HepG2 (cell line): ENCODE measurements around the gene FGF21. TPM values are rescaled to one million over a fixed set of nuclear protein-coding genes. Genes with fewer than 3 reads are reported as not detected.
A peak's percentile ranks its signal among the peaks of the same experiment; 100 is the strongest.

Experiments
- ATF2 ChIP-seq: sonication (generic); formaldehyde crosslinking; IDR thresholded peaks from 2 replicates; pipeline ENCODE4 v1.4.0; 2020; ENCODE audit warnings: missing genetic modification reagents
- HNRNPLL ChIP-seq: fragments of 200-400 bp; formaldehyde crosslinking; IDR thresholded peaks from 2 replicates; pipeline ENCODE4 v1.6.1; 2017; ENCODE audit warnings: mild to moderate bottlenecking, low read depth, low read length; ENCODE audit not compliant: poor library complexity, severe bottlenecking
- IRF1 ChIP-seq: sonication (generic); formaldehyde crosslinking; IDR thresholded peaks from 2 replicates; pipeline ENCODE4 v1.4.0; 2020; ENCODE audit warnings: low read depth, mild to moderate bottlenecking, missing genetic modification reagents
- LCORL ChIP-seq, 2 experiments: fragments of 450-650 bp in 1 of 2; sonication (generic) in 1 of 2; formaldehyde crosslinking in 1 of 2; IDR thresholded peaks; 2 replicates each; pipeline versions ENCODE4 v1.5.0 to v1.6.1; 2017 to 2020; ENCODE audit warnings: antibody characterized with exemption in 1 of 2, missing genetic modification reagents in 1 of 2
- PATZ1 ChIP-seq: sonication (generic); formaldehyde crosslinking; IDR thresholded peaks from 2 replicates; pipeline ENCODE4 v1.4.0; 2020; ENCODE audit warnings: missing genetic modification reagents
- POLR2A ChIP-seq, 2 experiments: IDR thresholded peaks; 2 replicates each; pipeline ENCODE4 v1.6.1; 2011; ENCODE audit warnings: low read depth in 2 of 2, low read length in 2 of 2, mild to moderate bottlenecking in 1 of 2, moderate library complexity in 1 of 2; ENCODE audit not compliant: insufficient read depth in 1 of 2
- RNF219 ChIP-seq: sonication (generic); formaldehyde crosslinking; IDR thresholded peaks from 2 replicates; pipeline ENCODE4 v1.5.0; 2020; ENCODE audit warnings: mild to moderate bottlenecking, missing genetic modification reagents
- SAFB2 ChIP-seq: sonication (generic); formaldehyde crosslinking; IDR thresholded peaks from 2 replicates; pipeline ENCODE4 v1.5.1; 2020; ENCODE audit warnings: missing genetic modification reagents, low read depth, mild to moderate bottlenecking, borderline replicate concordance
- ZBTB7B ChIP-seq: sonication (generic); formaldehyde crosslinking; IDR thresholded peaks from 2 replicates; pipeline ENCODE4 v1.4.0; 2020; ENCODE audit warnings: missing genetic modification reagents
- ZBTB8A ChIP-seq: sonication (generic); formaldehyde crosslinking; IDR thresholded peaks from 2 replicates; pipeline ENCODE4 v1.4.0; 2020; ENCODE audit warnings: mild to moderate bottlenecking, low read depth, missing genetic modification reagents, borderline replicate concordance
- ZNF10 ChIP-seq: sonication (generic); formaldehyde crosslinking; IDR thresholded peaks from 2 replicates; pipeline ENCODE4 v1.4.0; 2020; ENCODE audit warnings: mild to moderate bottlenecking, low read depth, missing genetic modification reagents, borderline replicate concordance
- ZNF136 ChIP-seq: sonication (generic); formaldehyde crosslinking; IDR thresholded peaks from 2 replicates; pipeline ENCODE4 v1.8.1; 2022; ENCODE audit warnings: low read depth, mild to moderate bottlenecking, moderate library complexity, missing genetic modification reagents
- ZNF18 ChIP-seq: sonication (generic); formaldehyde crosslinking; IDR thresholded peaks from 2 replicates; pipeline ENCODE4 v1.8.0; 2022; ENCODE audit warnings: mild to moderate bottlenecking, missing genetic modification reagents; ENCODE audit not compliant: insufficient replicate concordance
- ZNF263 ChIP-seq: sonication (generic); formaldehyde crosslinking; IDR thresholded peaks from 2 replicates; pipeline ENCODE4 v1.4.0; 2020; ENCODE audit warnings: missing genetic modification reagents
- ZNF430 ChIP-seq: sonication (generic); formaldehyde crosslinking; IDR thresholded peaks from 2 replicates; pipeline ENCODE4 v1.9.0; 2021; ENCODE audit warnings: mild to moderate bottlenecking, missing genetic modification reagents
- ZNF431 ChIP-seq: sonication (generic); formaldehyde crosslinking; IDR thresholded peaks from 2 replicates; pipeline ENCODE4 v1.9.0; 2022; ENCODE audit warnings: missing genetic modification reagents, low read depth, mild to moderate bottlenecking, borderline replicate concordance
- ZNF670 ChIP-seq: sonication (generic); formaldehyde crosslinking; IDR thresholded peaks from 2 replicates; pipeline ENCODE4 v1.8.0; 2022; ENCODE audit warnings: mild to moderate bottlenecking, missing genetic modification reagents, borderline replicate concordance
- ZNF703 ChIP-seq: sonication (generic); formaldehyde crosslinking; IDR thresholded peaks from 2 replicates; pipeline ENCODE4 v1.5.1; 2020; ENCODE audit warnings: missing genetic modification reagents, mild to moderate bottlenecking, moderate library complexity, borderline replicate concordance
- polyA plus RNA-seq, 8 experiments: library from polyadenylated mRNA; depleted of rRNA in 3 of 8; stranded (reverse) in 7 of 8; unstranded in 1 of 8; fragments of >200 nt; fragmentation: Illumina TruSeq in 4 of 8; extraction: Trizol in 4 of 8; gene quantifications; 2 replicates each; pipeline versions ENCODE4 v1.2.1 to v1.2.3, GENCODE V29; 2011 to 2016; ENCODE audit warnings: low read depth in 4 of 8, missing spikeins in 1 of 8, mixed read lengths in 1 of 8; ENCODE audit not compliant: insufficient read depth in 1 of 8
- total RNA-seq, 5 experiments: library from RNA; depleted of rRNA; stranded (reverse); fragments of >200 nt; fragmentation: Illumina TruSeq; extraction: Trizol; gene quantifications; 2 replicates each; pipeline ENCODE4 v1.2.3, GENCODE V29; 2016; ENCODE audit warnings: low read depth in 1 of 5

Gene FGF21
- total and polyA plus RNA-seq, 2 of the 13 experiments (the other 11 are each of a cell fraction or from before 2014, with no cell fraction given): 0.17 TPM; not detected in 1

GRCh38 chr19:48719263-48720171 lies 35.8 kb upstream of the FGF21 start, which contains the start of gene MAMSTR (continued):
- TF ChIP-seq RNF219 (CRISPR knock-in tag): no peak
- TF ChIP-seq SAFB2: no peak
- no peak for TF ChIP-seq ZBTB8A (CRISPR knock-in tag)
- no peak for TF ChIP-seq LCORL (IDR thresholded peaks at IDR 0.05)
- TF ChIP-seq LCORL (CRISPR knock-in tag; IDR thresholded peaks at IDR 0.05): no peak
- peak; percentile 51 for TF ChIP-seq ZNF18 (CRISPR knock-in tag)
- TF ChIP-seq ZNF431: 0 out of 2 replicates have a peak, but pooled peaks have one; percentile 8
- peak; percentile 12 for TF ChIP-seq HNRNPLL
- 0 out of 2 replicates have a peak, but pooled peaks have one; percentile 8 for TF ChIP-seq ZNF263 (CRISPR knock-in tag)
- TF ChIP-seq POLR2A (IDR thresholded peaks at IDR 0.05; ENCODE audit: insufficient read depth in 1 of 2, low read depth in 2 of 2, low read length in 2 of 2): peak; percentile 31 to 49; a peak in 1 of 4 replicates
- TF ChIP-seq ATF2 (CRISPR knock-in tag): no peak
- 0 out of 2 replicates have a peak, but pooled peaks have one; percentile 21 for TF ChIP-seq ZNF136
- no peak for TF ChIP-seq ZNF10
- peak; percentile 46; the same call in 1 of the 2 replicates for TF ChIP-seq PATZ1
- 0 out of 2 replicates have a peak, but pooled peaks have one; percentile 49 for TF ChIP-seq ZBTB7B (CRISPR knock-in tag)
- no peak for TF ChIP-seq ZNF430 (CRISPR knock-in tag)
- TF ChIP-seq IRF1 (CRISPR knock-in tag): no peak
- 0 out of 2 replicates have a peak, but pooled peaks have one; percentile 6 for TF ChIP-seq ZNF670 (CRISPR knock-in tag)
- TF ChIP-seq ZNF703 (CRISPR knock-in tag): no peak
